GM21786 (cell line): ENCODE data around the gene MYOT.

Source experiments
- ATAC-seq: cut with Tn5 transposase; IDR thresholded peaks from one replicate; pipeline ENCODE4 v1.9.1; 2021; ENCODE audit not compliant: unreplicated experiment

The MYOT gene

DNA sequence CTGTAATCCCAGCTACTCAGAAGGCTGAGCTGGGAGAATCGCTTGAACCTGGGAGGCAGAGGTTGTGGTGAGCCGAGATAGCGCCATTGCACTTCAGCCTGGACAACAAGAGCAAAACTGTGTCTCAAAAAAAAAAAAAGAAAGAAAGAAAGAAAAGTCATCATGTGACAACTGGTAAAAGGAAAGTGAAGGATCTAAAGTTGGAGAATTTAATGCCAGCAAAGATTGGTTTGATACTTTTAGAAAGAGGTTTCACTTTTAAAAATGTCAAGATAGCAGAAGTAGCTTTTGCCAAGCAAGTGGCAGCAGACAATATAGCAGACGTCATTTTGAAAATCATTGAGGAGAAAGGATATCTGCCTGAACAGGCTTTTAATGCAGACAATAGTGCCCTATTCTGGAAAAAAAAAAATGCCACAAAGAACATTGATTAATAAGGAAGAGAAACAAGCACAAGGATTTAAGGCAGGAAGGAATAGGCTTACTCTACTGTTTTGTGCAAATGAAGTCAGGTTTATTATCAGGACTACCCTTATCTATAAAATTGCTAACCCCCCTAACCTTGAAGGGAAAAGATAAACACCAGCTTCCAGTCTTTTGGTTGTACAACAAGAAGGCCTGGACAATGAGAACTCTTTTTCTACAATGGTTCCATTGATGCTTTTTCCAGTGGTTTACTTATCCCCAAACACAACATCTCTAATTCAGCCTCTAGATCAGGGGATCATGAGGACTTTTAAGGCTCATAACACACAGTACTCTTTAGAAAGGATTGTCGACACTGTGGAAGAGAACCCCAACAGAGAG lies 33.6 kb downstream of the MYOT start:
- no peak for ATAC-seq

DNA sequence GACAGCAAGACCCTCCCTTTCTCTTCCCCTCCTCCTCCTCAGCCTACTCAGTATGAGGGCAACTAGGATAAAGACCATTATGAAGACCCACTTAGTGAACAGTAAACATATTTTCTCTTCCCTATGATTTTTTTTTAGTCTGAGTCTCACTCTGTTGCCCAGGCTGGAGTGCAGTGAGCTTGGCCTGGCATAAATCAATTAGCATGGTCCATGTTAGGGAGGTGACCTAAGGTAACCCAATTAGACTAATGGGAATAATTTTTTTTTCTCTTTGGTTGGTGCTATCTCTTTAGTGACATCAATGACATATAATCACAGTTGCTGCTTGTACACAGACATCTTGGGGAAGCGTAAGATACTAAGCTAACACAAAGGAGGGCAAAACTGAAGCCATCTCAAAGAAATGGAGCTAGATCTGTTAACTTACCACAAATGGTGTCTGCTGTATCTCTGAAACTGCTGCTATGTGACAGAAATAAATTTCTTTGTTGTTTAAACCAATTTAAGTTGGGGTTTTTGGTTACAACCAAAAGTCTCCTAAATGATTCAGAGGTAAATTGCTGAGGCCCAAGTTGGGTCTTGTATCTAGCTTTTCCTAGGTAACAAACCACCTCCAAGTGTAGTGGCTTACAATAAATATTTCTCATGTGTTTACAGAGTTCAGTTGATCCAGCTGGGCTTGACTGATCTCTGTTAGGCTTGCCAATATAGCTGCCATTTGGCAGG lies 34.9 kb downstream of the MYOT start:
- ATAC-seq: no peak

DNA sequence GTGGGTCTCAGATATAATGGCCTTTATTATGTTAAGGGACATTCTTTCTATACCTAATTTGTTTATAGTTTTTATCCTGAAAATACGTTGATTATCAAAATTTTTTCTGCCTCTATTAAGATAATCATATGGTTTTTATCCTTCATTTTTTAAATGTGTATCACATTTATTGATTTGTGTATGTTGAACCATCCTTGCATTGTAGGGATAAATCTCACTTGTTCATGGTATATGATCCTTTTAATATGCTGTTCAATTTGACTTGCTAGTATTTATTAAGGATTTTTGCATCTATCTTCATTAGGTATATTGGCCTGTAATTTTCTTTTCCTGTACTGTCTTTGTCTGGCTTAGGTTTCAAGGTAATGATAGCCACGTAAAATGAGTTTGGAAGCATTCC lies 47.1 kb downstream of the MYOT start:
- no peak for ATAC-seq

DNA sequence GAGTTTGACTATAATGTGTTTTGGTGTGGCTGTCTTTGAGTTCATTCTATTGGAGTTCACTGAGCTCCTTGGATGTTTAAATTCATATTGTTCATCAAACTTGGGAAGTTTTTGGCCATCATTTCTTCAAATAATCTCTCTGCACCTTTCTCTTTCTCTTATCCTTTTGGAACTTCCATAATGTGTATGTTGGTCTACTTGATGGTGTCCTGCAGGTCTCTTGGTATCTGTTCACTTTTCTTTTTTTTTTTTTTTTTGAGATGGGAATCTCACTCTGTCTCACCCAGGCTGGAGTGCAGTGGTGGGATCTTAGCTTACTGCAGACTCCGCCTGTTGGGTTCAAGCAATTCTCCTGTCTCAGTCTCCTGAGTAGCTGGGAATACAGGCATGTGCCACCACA lies 49.3 kb downstream of the MYOT start:
- no peak for ATAC-seq

DNA sequence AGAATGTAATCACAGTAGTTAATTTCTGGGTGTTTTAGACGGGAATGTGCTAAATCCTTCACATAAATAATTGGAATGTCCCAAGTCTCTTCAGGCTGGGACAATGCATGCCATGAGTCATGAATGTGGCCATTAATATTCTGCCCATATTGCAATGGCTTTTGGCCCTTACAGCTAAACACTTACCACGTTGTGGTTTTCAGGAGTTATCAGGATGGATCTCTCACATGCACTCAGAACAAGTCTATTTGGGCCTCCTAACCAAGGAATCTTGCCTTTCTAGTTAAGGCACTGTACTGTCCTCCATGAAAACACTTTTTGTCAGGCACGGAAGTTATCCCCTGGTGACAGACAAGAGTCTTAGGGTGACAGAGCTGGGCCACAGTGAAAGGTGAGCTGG lies 54.3 kb downstream of the MYOT start:
- ATAC-seq: no peak

DNA sequence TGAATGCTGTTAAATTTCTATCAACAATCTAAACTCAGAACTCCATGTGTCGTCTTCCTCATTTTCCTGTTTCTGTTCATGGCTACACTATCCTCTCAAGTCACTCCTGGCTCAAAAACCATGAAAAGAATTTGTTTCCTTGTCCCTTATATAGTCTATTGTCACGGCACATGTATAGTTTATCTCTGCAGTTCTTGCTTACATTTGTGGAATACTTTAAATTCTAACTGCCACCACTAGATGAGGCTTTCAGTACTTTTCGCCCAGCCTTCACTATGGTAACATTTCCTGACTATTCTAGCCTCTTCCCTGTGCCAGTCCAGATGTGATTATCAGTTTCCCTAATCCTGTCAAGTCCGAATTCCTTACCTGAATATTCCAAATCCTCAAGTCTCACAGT lies 56.2 kb downstream of the MYOT start:
- no peak for ATAC-seq

DNA sequence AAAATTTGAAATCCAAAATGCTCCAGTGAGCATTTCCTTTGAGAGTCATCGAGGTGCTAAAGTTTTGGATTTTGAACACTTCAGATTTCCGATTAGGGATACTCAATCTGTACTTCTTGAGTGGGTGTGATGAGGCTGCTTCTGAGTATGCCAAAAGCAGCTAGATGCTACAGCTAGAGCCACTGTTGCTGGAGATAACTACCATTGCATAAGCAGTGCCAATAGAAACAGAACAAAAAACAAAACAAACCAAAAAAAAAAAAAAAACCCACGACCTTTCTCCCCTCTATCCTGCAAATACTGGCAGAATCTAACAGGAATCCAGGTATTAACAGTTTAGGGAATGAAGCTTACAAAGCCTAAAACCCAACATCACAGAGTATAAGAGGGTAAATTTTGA lies 65.1 kb downstream of the MYOT start:
- no peak for ATAC-seq

DNA sequence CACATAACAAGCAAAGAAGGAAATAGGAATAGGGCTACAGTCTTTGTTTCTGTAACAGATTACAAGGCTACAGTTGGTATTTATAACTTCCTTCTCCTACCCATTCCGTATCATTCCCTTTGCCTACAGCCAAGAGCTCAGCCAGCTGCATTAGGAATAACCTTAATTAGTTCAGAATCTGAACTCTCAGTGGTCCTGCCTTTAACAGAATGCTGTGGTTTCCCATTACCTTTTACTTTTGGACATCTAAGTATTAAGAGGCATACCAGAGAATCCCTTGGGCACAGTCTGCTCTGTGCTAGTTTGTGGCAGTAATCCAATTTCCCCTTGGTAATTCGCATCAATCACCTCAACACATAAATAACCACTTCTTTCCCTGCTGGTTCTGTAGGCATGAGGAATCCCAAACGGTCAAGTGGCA lies 65.8 kb downstream of the MYOT start:
- ATAC-seq: no peak

DNA sequence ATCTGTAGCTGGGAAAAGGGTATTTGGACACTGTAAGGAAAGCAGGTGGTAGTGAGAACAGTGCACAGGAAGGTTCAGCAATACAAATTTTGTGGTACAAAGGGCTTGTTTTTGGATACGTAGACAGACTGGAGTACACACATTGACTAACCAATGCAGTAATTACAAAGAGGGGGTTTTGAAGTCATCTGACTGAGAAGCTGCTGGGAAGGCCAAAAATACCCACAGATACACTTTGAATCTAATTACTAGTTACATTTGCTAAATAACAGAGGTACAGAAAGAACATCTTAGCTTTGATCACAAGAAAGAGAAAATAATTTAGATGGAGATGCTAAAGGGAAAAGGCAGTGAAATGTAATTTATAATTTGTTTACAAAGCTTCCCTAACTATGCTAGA lies 67.5 kb downstream of the MYOT start:
- peak; percentile 43 for ATAC-seq

DNA sequence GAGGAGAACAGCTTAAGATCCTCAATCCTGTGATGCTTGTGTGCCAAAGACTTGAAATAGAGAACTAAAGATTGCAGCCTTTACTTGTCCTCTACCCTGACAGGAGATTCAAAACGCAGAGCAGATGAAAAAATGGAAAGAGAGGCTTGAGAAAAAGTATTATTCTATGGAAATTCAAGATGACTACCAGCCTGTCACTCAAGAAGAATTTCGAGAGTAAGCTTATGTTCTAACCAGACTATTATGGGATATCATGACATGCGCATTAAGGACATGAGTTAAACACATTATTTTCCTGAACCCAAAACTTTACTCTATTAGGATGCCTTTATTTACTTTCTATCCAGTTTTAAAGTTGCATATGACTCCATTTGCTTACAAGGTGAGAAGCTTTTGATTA lies 68.0 kb downstream of the MYOT start:
- ATAC-seq: no peak
